Neuronal stem cell (in vitro differentiated cells): Measurements from ENCODE around the gene ATP5ME.
A peak's percentile ranks its signal among the peaks of the same experiment; 100 is the strongest.

ENCODE experiments used
- DNase-seq: peaks from one replicate; pipeline ENCODE4 v3.0.0-alpha.2; 2013; ENCODE audit warnings: low spot score
- H2AFZ ChIP-seq: one replicate; pipeline ENCODE4 v1.6.1; 2013; ENCODE audit warnings: mild to moderate bottlenecking, low read length, inconsistent platforms
- H2AK5ac ChIP-seq: 2 replicates; pipeline ENCODE4 v1.6.1; 2013; ENCODE audit warnings: low read depth, mild to moderate bottlenecking, inconsistent platforms, low read length, moderate library complexity, mixed read lengths
- H2BK120ac ChIP-seq: 2 replicates; pipeline ENCODE4 v1.6.1; 2013; ENCODE audit warnings: low read depth, mild to moderate bottlenecking, inconsistent platforms, low read length, moderate library complexity, mixed read lengths
- H2BK12ac ChIP-seq: one replicate; pipeline ENCODE4 v1.6.1; 2013; ENCODE audit warnings: low read length, inconsistent platforms
- H2BK15ac ChIP-seq: 2 replicates; pipeline ENCODE4 v1.6.1; 2013; ENCODE audit warnings: mild to moderate bottlenecking, low read length, inconsistent platforms, mixed read lengths
- H2BK5ac ChIP-seq: one replicate; pipeline ENCODE4 v1.6.1; 2013; ENCODE audit warnings: inconsistent platforms, mild to moderate bottlenecking, low read length, moderate library complexity
- H3K14ac ChIP-seq: one replicate; pipeline ENCODE4 v1.6.1; 2013; ENCODE audit warnings: low read length, inconsistent platforms
- H3K18ac ChIP-seq: 2 replicates; pipeline ENCODE4 v1.6.1; 2013; ENCODE audit warnings: low read length, inconsistent platforms
- H3K23ac ChIP-seq: 2 replicates; pipeline ENCODE4 v1.6.1; 2013; ENCODE audit warnings: low read depth, mild to moderate bottlenecking, mixed read lengths, low read length, inconsistent platforms; ENCODE audit not compliant: poor library complexity
- H3K27ac ChIP-seq: replicated peaks from 3 replicates; pipeline ENCODE4 v1.5.1; 2013; ENCODE audit warnings: low read length, inconsistent platforms
- H3K27me3 ChIP-seq, 3 experiments: 2 replicates each; pipeline ENCODE4 v1.6.1; 2013; ENCODE audit warnings: low read length in 3 of 3, mild to moderate bottlenecking in 2 of 3, inconsistent platforms in 1 of 3, low read depth in 1 of 3, mixed read lengths in 1 of 3, moderate library complexity in 1 of 3; ENCODE audit not compliant: control insufficient read depth in 3 of 3, insufficient read depth in 3 of 3
- H3K36me3 ChIP-seq, 2 donors: replicated peaks in 1 of 2; 2 replicates each; pipeline ENCODE4 v1.6.1; 2013; ENCODE audit warnings: low read length in 2 of 2; ENCODE audit not compliant: control insufficient read depth in 2 of 2, insufficient read depth in 2 of 2
- H3K4ac ChIP-seq: 2 replicates; pipeline ENCODE4 v1.6.1; 2013; ENCODE audit warnings: inconsistent platforms, mild to moderate bottlenecking, low read length, moderate library complexity
- H3K4me1 ChIP-seq, 2 donors: 1 replicate in 1 of 2; 2 replicates in 1 of 2; pipeline ENCODE4 v1.6.1; 2013; ENCODE audit warnings: low read length in 2 of 2, low read depth in 1 of 2; ENCODE audit not compliant: control insufficient read depth in 2 of 2, insufficient read depth in 1 of 2
- H3K4me2 ChIP-seq: one replicate; pipeline ENCODE4 v1.6.1; 2013; ENCODE audit warnings: mild to moderate bottlenecking, low read length, inconsistent platforms; ENCODE audit not compliant: insufficient read depth, poor library complexity, severe bottlenecking
- H3K4me3 ChIP-seq, 2 donors: 2 replicates each; pipeline ENCODE4 v1.5.1; 2013; ENCODE audit warnings: low read length in 2 of 2, mild to moderate bottlenecking in 2 of 2, inconsistent platforms in 1 of 2, moderate library complexity in 1 of 2
- H3K79me1 ChIP-seq: one replicate; pipeline ENCODE4 v1.6.1; 2013; ENCODE audit warnings: low read depth, mild to moderate bottlenecking, inconsistent platforms, low read length, moderate library complexity
- H3K9ac ChIP-seq: one replicate; pipeline ENCODE4 v1.6.1; 2013; ENCODE audit warnings: mild to moderate bottlenecking, low read depth, low read length, inconsistent platforms; ENCODE audit not compliant: poor library complexity
- H3K9me3 ChIP-seq, 2 donors: replicated peaks in 1 of 2; 2 replicates each; pipeline versions ENCODE3 to v1.6.1; 2013; ENCODE audit warnings: low read length in 2 of 2, mild to moderate bottlenecking in 2 of 2, inconsistent platforms in 1 of 2, low read depth in 1 of 2, mixed read lengths in 1 of 2, moderate library complexity in 1 of 2; ENCODE audit not compliant: control insufficient read depth in 2 of 2, insufficient read depth in 1 of 2
- H4K8ac ChIP-seq: one replicate; pipeline ENCODE4 v1.6.1; 2013; ENCODE audit warnings: low read depth, mild to moderate bottlenecking, inconsistent platforms, low read length, moderate library complexity
- H4K91ac ChIP-seq: one replicate; pipeline ENCODE4 v1.6.1; 2013; ENCODE audit warnings: low read length, low read depth, mild to moderate bottlenecking, inconsistent platforms; ENCODE audit not compliant: poor library complexity
- WGBS, 2 donors: extraction: QIAGEN DNeasy Blood & Tissue Kit; methylation state at CpG; one replicate each; pipeline ENCODE4 v1.1.7; 2013; ENCODE audit warnings: missing lambda C conversion rate in 2 of 2, mixed read lengths in 1 of 2; ENCODE audit not compliant: insufficient read length in 2 of 2, insufficient replicate concordance in 1 of 2; ENCODE audit errors: extremely low coverage in 2 of 2; 5-methylcytosine and 5-hydroxymethylcytosine counted together

The ATP5ME gene

GRCh38 chr4:622996-623913 is 50.8 kb downstream of the ATP5ME start:
- no peak overlapping the region for H3K4me3 ChIP-seq
- peak overlapping the region; percentile 30 for H2BK12ac ChIP-seq
- no peak overlapping the region for H4K8ac ChIP-seq
- no peaks in the 10 kb centered on the region for H3K79me1 ChIP-seq
- no peak for DNase-seq
- H3K27me3 ChIP-seq: peaks cover 0 to 3% (median 2%) of the 10 kb centered on the region in 3 experiments
- H3K4ac ChIP-seq: peak overlapping the region; percentile 69
- H2BK120ac ChIP-seq: peak overlapping the region; percentile 58
- H3K9me3 ChIP-seq: peaks cover 0 to 2% of the 10 kb centered on the region in 2 donors
- H3K27ac ChIP-seq: no peak overlapping the region
- no peak overlapping the region for H2AFZ ChIP-seq
- H3K14ac ChIP-seq: no peak overlapping the region
- peaks cover 3 to 16% of the 10 kb centered on the region in 2 donors for H3K4me1 ChIP-seq
- no CpG with 5 or more reads among the region's 24 CpGs for WGBS, 2 donors
- H3K18ac ChIP-seq: peak overlapping the region; percentile 86
- no peaks in the 10 kb centered on the region for H3K36me3 ChIP-seq
- peak overlapping the region; percentile 62 for H2BK5ac ChIP-seq
- no peak overlapping the region for H3K4me2 ChIP-seq
- peak overlapping the region; percentile 91 for H2BK15ac ChIP-seq
- H4K91ac ChIP-seq: peak overlapping the region; percentile 75
- H2AK5ac ChIP-seq: peak overlapping the region; percentile 95
- H3K23ac ChIP-seq: peak overlapping the region; percentile 58
- H3K9ac ChIP-seq: peak overlapping the region; percentile 54
